Measurements from ENCODE around the gene MKNK2. TPM values are rescaled to one million over a fixed set of nuclear protein-coding genes. Genes with fewer than 3 reads are reported as not detected.

MKNK2 gene
- total and polyA plus RNA-seq, 2 donors (not counting 1 experiment from before 2014, with no cell fraction given): 440 to 777 TPM

DNA sequence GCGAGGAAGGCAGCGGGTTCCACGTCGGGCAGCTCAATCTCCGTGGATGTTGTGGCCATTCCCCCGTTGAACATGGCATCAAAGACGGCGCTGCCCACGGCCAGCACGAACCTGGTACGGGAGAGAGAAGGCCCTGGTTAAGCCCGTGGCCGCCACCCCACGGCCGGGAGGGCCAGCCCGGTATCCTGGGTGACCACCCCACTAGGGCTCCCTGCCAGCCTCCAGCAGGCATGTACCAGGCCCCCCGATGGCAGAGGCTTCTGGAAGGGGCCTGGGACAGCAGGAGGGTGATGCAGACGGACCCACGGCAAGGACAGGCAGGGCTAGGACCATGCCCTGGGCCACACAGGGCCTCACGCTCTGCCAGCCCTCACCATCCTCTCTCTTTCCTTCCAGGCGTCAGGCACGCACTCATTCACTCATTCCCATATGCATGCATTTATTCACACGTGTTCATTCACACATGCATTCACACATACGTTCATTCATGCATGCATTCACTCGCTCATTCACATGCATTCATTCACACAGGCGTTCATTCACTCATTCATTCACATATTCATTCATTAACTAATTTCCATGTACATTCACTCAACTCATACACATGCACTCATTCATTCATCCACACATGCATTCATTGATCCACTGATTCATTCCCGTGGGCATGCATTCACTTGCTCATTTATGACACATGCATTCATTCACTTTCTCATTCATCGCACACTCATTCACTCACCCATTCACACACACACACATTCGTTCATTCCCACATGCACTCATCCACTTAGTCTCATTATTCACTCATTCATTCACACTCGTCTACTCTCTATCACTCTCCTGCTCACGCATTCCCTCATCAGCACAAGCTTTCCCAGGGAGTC is 53.5 kb downstream of the MKNK2 start:
- H3K27ac ChIP-seq (ENCODE audit: low read length in 2 of 2): no peak overlapping the region
- H4K20me1 ChIP-seq (ENCODE audit: control insufficient read depth, insufficient read depth, low read length, poor library complexity, severe bottlenecking): peaks cover 27% of the 10 kb centered on the region
- DNase-seq: no peak
- peaks cover 10% of the 10 kb centered on the region for H3K4me1 Mint-ChIP-seq
- H3K27me3 Mint-ChIP-seq: no peaks in the 10 kb centered on the region
- H3K4me2 ChIP-seq (replicated peaks; ENCODE audit: low read depth, low read length, poor library complexity, severe bottlenecking): no peak overlapping the region
- ATAC-seq (ENCODE audit: low read depth): no peak
- peak overlapping the region; percentile 34 for H3K27ac Mint-ChIP-seq
- peaks cover 29% of the 10 kb centered on the region for H3K79me2 ChIP-seq (ENCODE audit: control insufficient read depth, insufficient read depth, low read length)
- no peak overlapping the region for H2AFZ ChIP-seq (ENCODE audit: insufficient read depth, low read depth, low read length, poor library complexity, severe bottlenecking)
- WGBS (ENCODE audit: insufficient coverage): 96% methylated on average over 29 of the region's 31 CpGs
- CTCF ChIA-PET: no interaction called here
- no peak overlapping the region for H3K9ac ChIP-seq (ENCODE audit: low read length)
- H3K36me3 ChIP-seq (replicated peaks in 1 of 2; ENCODE audit: control extremely low read depth in 1 of 2, control insufficient read depth in 1 of 2, extremely low read depth in 1 of 2, insufficient read depth in 2 of 2, low read length in 1 of 2): peaks cover 0 to 28% of the 10 kb centered on the region in 2 experiments
- no peak for TF ChIP-seq EZH2 (IDR thresholded peaks at IDR 0.05; ENCODE audit: borderline replicate concordance, insufficient read depth, low read depth, low read length, poor library complexity, severe bottlenecking)
- TF ChIP-seq, protein P1, sequence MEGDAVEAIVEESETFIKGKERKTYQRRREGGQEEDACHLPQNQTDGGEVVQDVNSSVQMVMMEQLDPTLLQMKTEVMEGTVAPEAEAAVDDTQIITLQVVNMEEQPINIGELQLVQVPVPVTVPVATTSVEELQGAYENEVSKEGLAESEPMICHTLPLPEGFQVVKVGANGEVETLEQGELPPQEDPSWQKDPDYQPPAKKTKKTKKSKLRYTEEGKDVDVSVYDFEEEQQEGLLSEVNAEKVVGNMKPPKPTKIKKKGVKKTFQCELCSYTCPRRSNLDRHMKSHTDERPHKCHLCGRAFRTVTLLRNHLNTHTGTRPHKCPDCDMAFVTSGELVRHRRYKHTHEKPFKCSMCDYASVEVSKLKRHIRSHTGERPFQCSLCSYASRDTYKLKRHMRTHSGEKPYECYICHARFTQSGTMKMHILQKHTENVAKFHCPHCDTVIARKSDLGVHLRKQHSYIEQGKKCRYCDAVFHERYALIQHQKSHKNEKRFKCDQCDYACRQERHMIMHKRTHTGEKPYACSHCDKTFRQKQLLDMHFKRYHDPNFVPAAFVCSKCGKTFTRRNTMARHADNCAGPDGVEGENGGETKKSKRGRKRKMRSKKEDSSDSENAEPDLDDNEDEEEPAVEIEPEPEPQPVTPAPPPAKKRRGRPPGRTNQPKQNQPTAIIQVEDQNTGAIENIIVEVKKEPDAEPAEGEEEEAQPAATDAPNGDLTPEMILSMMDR (IDR thresholded peaks at IDR 0.05): no peak
- H3K4me3 Mint-ChIP-seq: no peak overlapping the region
- no peaks in the 10 kb centered on the region for H3K4me1 ChIP-seq (ENCODE audit: control insufficient read depth in 2 of 2, insufficient read depth in 2 of 2, low read length in 2 of 2)
- no peaks in the 10 kb centered on the region for H3K9me3 Mint-ChIP-seq (ENCODE audit: insufficient read depth)
- H3K4me3 ChIP-seq (ENCODE audit: control extremely low read depth in 1 of 5, extremely low read depth in 1 of 5, insufficient read depth in 1 of 5, low read depth in 2 of 5, low read length in 4 of 5): no peak overlapping the region
- no peaks in the 10 kb centered on the region for H3K27me3 ChIP-seq (replicated peaks in 1 of 4; ENCODE audit: control extremely low read depth in 1 of 4, control insufficient read depth in 3 of 4, insufficient read depth in 4 of 4, low read length in 3 of 4)
- POLR2A ChIA-PET: interaction anchor here (0.6 kb wide), 1 partner anchor 146 kb away, joined by 9 read pairs; no protein-coding TSS in a partner anchor
- intact Hi-C loops (cut with micrococcal nuclease): no loop called here
- peaks cover 0 to 4% (median 0%) of the 10 kb centered on the region in 3 donors for H3K9me3 ChIP-seq (ENCODE audit: control extremely low read depth in 1 of 3, control insufficient read depth in 2 of 3, insufficient read depth in 1 of 3, low read length in 2 of 3)

DNA sequence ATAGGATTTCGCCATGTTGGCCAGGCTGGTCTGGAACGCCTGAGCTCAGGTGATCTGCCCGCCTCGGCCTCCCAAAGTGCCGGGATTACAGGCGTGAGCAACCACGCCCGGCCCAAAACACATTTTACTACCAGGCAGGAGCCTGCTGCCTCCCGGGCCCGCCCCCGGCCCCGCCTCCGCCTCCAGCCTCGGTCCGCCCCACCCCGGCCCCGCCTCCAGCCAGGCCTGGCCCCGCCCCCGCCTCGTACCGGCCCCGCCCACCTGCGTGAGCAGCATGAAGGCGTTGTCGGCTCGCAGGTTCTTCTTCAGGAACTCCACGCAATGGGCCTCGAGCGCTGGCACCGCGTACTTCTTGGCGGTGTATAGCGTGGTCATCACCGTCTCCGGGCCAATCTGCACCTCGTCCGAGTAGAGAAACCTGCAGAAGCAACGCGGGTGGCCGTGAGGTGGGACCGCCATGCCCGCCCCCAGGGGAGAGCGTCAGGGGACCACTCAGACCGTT is 58.2 kb downstream of the MKNK2 start:
- peaks cover 12% of the 10 kb centered on the region for H3K79me2 ChIP-seq (ENCODE audit: control insufficient read depth, insufficient read depth, low read length)
- H2AFZ ChIP-seq (ENCODE audit: insufficient read depth, low read depth, low read length, poor library complexity, severe bottlenecking): no peak overlapping the region
- H3K4me1 ChIP-seq (ENCODE audit: control insufficient read depth in 2 of 2, insufficient read depth in 2 of 2, low read length in 2 of 2): no peaks in the 10 kb centered on the region
- Mint-ChIP-seq H3K4me1 (peaks cover 5% of the 10 kb centered on the region), H3K4me3 (no peak overlapping the region), H3K9me3 (ENCODE audit: insufficient read depth) (no peaks in the 10 kb centered on the region), H3K27ac (no peak overlapping the region), H3K27me3 (no peaks in the 10 kb centered on the region)
- POLR2A ChIA-PET: interaction anchor here (0.5 kb wide), 1 partner anchor 45 kb away, joined by 3 read pairs; no protein-coding TSS in a partner anchor
- ATAC-seq (ENCODE audit: low read depth): no peak
- H3K36me3 ChIP-seq (replicated peaks in 1 of 2; ENCODE audit: control extremely low read depth in 1 of 2, control insufficient read depth in 1 of 2, extremely low read depth in 1 of 2, insufficient read depth in 2 of 2, low read length in 1 of 2): peaks cover 4 to 38% of the 10 kb centered on the region in 2 experiments
- H3K9ac ChIP-seq (ENCODE audit: low read length): no peak overlapping the region
- TF ChIP-seq, protein P1 (IDR thresholded peaks at IDR 0.05): no peak
- TF ChIP-seq EZH2 (IDR thresholded peaks at IDR 0.05; ENCODE audit: borderline replicate concordance, insufficient read depth, low read depth, low read length, poor library complexity, severe bottlenecking): no peak
- H3K27ac ChIP-seq (ENCODE audit: low read length in 2 of 2): no peak overlapping the region
- H4K20me1 ChIP-seq (ENCODE audit: control insufficient read depth, insufficient read depth, low read length, poor library complexity, severe bottlenecking): peaks cover 17% of the 10 kb centered on the region
- no peak for DNase-seq
- WGBS (ENCODE audit: insufficient coverage): 96% methylated on average over 26 of the region's 44 CpGs
- H3K27me3 ChIP-seq (replicated peaks in 1 of 4; ENCODE audit: control extremely low read depth in 1 of 4, control insufficient read depth in 3 of 4, insufficient read depth in 4 of 4, low read length in 3 of 4): no peaks in the 10 kb centered on the region
- no peak overlapping the region for H3K4me3 ChIP-seq (ENCODE audit: control extremely low read depth in 1 of 5, extremely low read depth in 1 of 5, insufficient read depth in 1 of 5, low read depth in 2 of 5, low read length in 4 of 5)
- H3K4me2 ChIP-seq (replicated peaks; ENCODE audit: low read depth, low read length, poor library complexity, severe bottlenecking): no peak overlapping the region
- CTCF ChIA-PET: no interaction called here
- intact Hi-C loops (cut with micrococcal nuclease): no loop called here
- peaks cover 0 to 4% (median 0%) of the 10 kb centered on the region in 3 donors for H3K9me3 ChIP-seq (ENCODE audit: control extremely low read depth in 1 of 3, control insufficient read depth in 2 of 3, insufficient read depth in 1 of 3, low read length in 2 of 3)

All from B cell (primary cell).